ENCODE data around the gene FOLR2.

Gene FOLR2

GRCh38 chr11:72259490-72259889, 42.9 kb downstream of the FOLR2 start:
- no peak for TF ChIP-seq RAD21 (IDR thresholded peaks at IDR 0.05; ENCODE audit: low read depth)
- no peak for TF ChIP-seq FOXM1 (IDR thresholded peaks at IDR 0.05; ENCODE audit: borderline replicate concordance, low read depth)
- TF ChIP-seq YY1 (IDR thresholded peaks at IDR 0.05; ENCODE audit: low read depth): no peak
- TF ChIP-seq MAX (IDR thresholded peaks at IDR 0.05): no peak
- no peak for TF ChIP-seq ZBTB7A (IDR thresholded peaks at IDR 0.05; ENCODE audit: low read depth)

DNA sequence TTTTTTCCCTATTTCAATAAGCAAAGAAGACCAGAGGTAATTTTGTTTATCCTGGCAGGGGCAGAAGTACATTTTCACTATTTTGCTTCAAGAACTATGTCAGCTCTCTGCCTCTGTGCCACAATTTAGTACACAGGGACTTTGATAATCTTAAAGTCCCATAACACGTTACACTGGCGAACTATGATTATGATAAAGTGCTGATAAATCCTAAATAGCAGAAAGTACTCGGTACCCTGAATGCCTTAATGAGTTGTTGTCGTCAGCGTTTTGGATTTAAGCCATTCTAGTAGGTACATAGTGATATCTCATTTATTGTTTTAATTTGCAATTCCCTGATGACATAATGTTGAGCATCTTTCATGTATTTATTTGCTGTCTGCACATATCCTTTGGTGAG, 44.0 kb downstream of the FOLR2 start:
- TF ChIP-seq TAF1 (IDR thresholded peaks at IDR 0.05; ENCODE audit: low read depth) (no peak), ZBTB7A (IDR thresholded peaks at IDR 0.05; ENCODE audit: low read depth) (no peak), NFIC (IDR thresholded peaks at IDR 0.05) (no peak), CEBPB (IDR thresholded peaks at IDR 0.05) (no peak), TCF12 (IDR thresholded peaks at IDR 0.05; ENCODE audit: low read depth) (no peak), RAD21 (IDR thresholded peaks at IDR 0.05; ENCODE audit: low read depth) (no peak), YY1 (IDR thresholded peaks at IDR 0.05; ENCODE audit: low read depth) (no peak), REST (IDR thresholded peaks at IDR 0.05; ENCODE audit: low read depth) (no peak), MAX (IDR thresholded peaks at IDR 0.05) (no peak), EP300 (IDR thresholded peaks at IDR 0.05; ENCODE audit: borderline replicate concordance) (no peak), EGR1 (IDR thresholded peaks at IDR 0.05) (no peak), TEAD4 (IDR thresholded peaks at IDR 0.05) (no peak), FOXM1 (IDR thresholded peaks at IDR 0.05; ENCODE audit: borderline replicate concordance, low read depth) (no peak)

- TF ChIP-seq USF1 (IDR thresholded peaks at IDR 0.05) (no peak), FOXM1 (IDR thresholded peaks at IDR 0.05; ENCODE audit: borderline replicate concordance, low read depth) (no peak), CREB1 (IDR thresholded peaks at IDR 0.05; ENCODE audit: low read depth) (no peak), RAD21 (IDR thresholded peaks at IDR 0.05; ENCODE audit: low read depth) (no peak), EGR1 (IDR thresholded peaks at IDR 0.05) (no peak), CEBPB (IDR thresholded peaks at IDR 0.05) (no peak), TEAD4 (IDR thresholded peaks at IDR 0.05) (no peak), YY1 (IDR thresholded peaks at IDR 0.05; ENCODE audit: low read depth) (no peak), MAX (IDR thresholded peaks at IDR 0.05) (no peak), TAF1 (IDR thresholded peaks at IDR 0.05; ENCODE audit: low read depth) (no peak)
These were observed 46.8 kb downstream of the FOLR2 start for GRCh38 chr11:72263361-72263760.

- no peak for TF ChIP-seq USF1 (IDR thresholded peaks at IDR 0.05)
- no peak for TF ChIP-seq EP300 (IDR thresholded peaks at IDR 0.05; ENCODE audit: borderline replicate concordance)
- no peak for TF ChIP-seq TAF1 (IDR thresholded peaks at IDR 0.05; ENCODE audit: low read depth)
- TF ChIP-seq REST (IDR thresholded peaks at IDR 0.05; ENCODE audit: low read depth): no peak
- no peak for TF ChIP-seq ZBTB7A (IDR thresholded peaks at IDR 0.05; ENCODE audit: low read depth)
- TF ChIP-seq YY1 (IDR thresholded peaks at IDR 0.05; ENCODE audit: low read depth): no peak
- TF ChIP-seq CEBPB (IDR thresholded peaks at IDR 0.05): no peak
- no peak for TF ChIP-seq RAD21 (IDR thresholded peaks at IDR 0.05; ENCODE audit: low read depth)
- TF ChIP-seq NFIC (IDR thresholded peaks at IDR 0.05): no peak; the same call in 1 of the 2 replicates
- no peak for TF ChIP-seq MAX (IDR thresholded peaks at IDR 0.05)
These were observed 49.4 kb downstream of the FOLR2 start for GRCh38 chr11:72265951-72266350.

DNA sequence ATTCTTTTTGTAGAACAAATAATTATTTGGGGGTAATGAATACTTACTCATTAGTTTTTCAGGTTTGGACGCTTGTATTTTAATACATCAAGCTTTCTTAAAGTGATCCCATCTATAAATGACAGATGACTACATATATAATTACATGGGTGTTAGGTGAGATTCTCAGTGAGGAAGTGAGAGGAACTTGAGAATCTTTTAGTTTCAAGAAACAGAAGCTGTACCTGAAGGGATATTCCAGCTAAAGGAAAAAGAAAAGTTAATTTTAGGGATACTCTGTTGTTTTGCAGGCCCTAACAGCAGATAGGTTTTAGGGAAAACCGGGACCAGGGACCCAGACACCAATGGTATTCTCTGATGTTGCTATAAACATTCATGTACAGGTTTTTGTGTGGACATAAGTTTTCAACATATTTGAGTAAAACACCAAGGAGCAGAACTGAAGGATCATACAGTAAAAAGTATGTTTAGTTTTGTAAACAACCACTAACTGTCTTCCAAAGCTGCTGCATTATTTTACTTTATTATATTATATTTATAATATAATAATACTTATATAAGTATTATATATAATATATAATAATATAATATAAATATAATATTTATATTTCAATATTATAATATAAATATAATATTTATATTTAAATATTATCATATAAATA, 51.5 kb downstream of the FOLR2 start:
- no peak for TF ChIP-seq YY1 (IDR thresholded peaks at IDR 0.05; ENCODE audit: low read depth)
- TF ChIP-seq TCF12 (IDR thresholded peaks at IDR 0.05; ENCODE audit: low read depth): no peak
- TF ChIP-seq EP300 (IDR thresholded peaks at IDR 0.05; ENCODE audit: borderline replicate concordance): no peak
- no peak for TF ChIP-seq USF1 (IDR thresholded peaks at IDR 0.05)
- no peak for TF ChIP-seq ZBTB7A (IDR thresholded peaks at IDR 0.05; ENCODE audit: low read depth)
- TF ChIP-seq MAX (IDR thresholded peaks at IDR 0.05): no peak
- TF ChIP-seq CEBPB (IDR thresholded peaks at IDR 0.05): no peak
- TF ChIP-seq RAD21 (IDR thresholded peaks at IDR 0.05; ENCODE audit: low read depth): no peak
- no peak for TF ChIP-seq TEAD4 (IDR thresholded peaks at IDR 0.05)
- TF ChIP-seq FOXM1 (IDR thresholded peaks at IDR 0.05; ENCODE audit: borderline replicate concordance, low read depth): no peak
- TF ChIP-seq CREB1 (IDR thresholded peaks at IDR 0.05; ENCODE audit: low read depth): no peak
- TF ChIP-seq REST (IDR thresholded peaks at IDR 0.05; ENCODE audit: low read depth): no peak
- TF ChIP-seq NFIC (IDR thresholded peaks at IDR 0.05): no peak
- TF ChIP-seq TAF1 (IDR thresholded peaks at IDR 0.05; ENCODE audit: low read depth): no peak

Measured in Ishikawa (cell line).